Osteoblast (primary cell): Measurements from ENCODE around the gene CDC20. TPM values are rescaled to one million over a fixed set of nuclear protein-coding genes. Genes with fewer than 3 reads are reported as not detected.
A peak's percentile ranks its signal among the peaks of the same experiment; 100 is the strongest.

ENCODE experiments used
- DNase-seq: peaks from one replicate; pipeline ENCODE4 v3.0.0; 2011; ENCODE audit warnings: low spot score, mixed read lengths; ENCODE audit not compliant: insufficient read length; ENCODE audit errors: missing footprints
- H2AFZ ChIP-seq: 2 replicates; pipeline ENCODE4 v1.6.0; 2011; ENCODE audit warnings: mild to moderate bottlenecking, low read length
- H3K27ac ChIP-seq: 2 replicates; pipeline ENCODE4 v1.5.1; 2011; ENCODE audit warnings: mild to moderate bottlenecking, low read depth, low read length, moderate library complexity
- H3K27me3 ChIP-seq: 2 replicates; pipeline ENCODE4 v1.6.0; 2012; ENCODE audit warnings: mild to moderate bottlenecking, control low read depth, inconsistent platforms, low read length, moderate library complexity; ENCODE audit not compliant: insufficient read depth
- H3K36me3 ChIP-seq: 2 replicates; pipeline ENCODE4 v1.5.1; 2011; ENCODE audit warnings: mild to moderate bottlenecking, low read length, control low read depth, moderate library complexity; ENCODE audit not compliant: insufficient read depth
- H3K4me1 ChIP-seq: 2 replicates; pipeline ENCODE4 v1.5.1; 2011; ENCODE audit warnings: mild to moderate bottlenecking, low read length, control low read depth, moderate library complexity; ENCODE audit not compliant: insufficient read depth
- H3K4me2 ChIP-seq: 2 replicates; pipeline ENCODE4 v1.6.0; 2011; ENCODE audit warnings: mild to moderate bottlenecking, low read length; ENCODE audit not compliant: insufficient read depth
- H3K4me3 ChIP-seq: fragments of 200-600 bp; sonication (generic); 3 replicates; pipeline ENCODE4 v1.5.1; 2012; ENCODE audit warnings: mild to moderate bottlenecking, low read length, inconsistent platforms; ENCODE audit not compliant: insufficient read depth
- H3K79me2 ChIP-seq: 2 replicates; pipeline ENCODE4 v1.6.0; 2012; ENCODE audit warnings: mild to moderate bottlenecking, low read length, control low read depth, inconsistent platforms; ENCODE audit not compliant: insufficient read depth
- H3K9me3 ChIP-seq: 2 replicates; pipeline ENCODE4 v1.5.1; 2011; ENCODE audit warnings: low read depth, low read length, control low read depth
- H4K20me1 ChIP-seq: 2 replicates; pipeline ENCODE4 v1.6.0; 2012; ENCODE audit warnings: mild to moderate bottlenecking, low read length, control low read depth; ENCODE audit not compliant: insufficient read depth
- CTCF ChIP-seq: IDR thresholded peaks from 2 replicates; pipeline ENCODE4 v1.5.1; 2011; ENCODE audit warnings: mild to moderate bottlenecking, low read depth, low read length, moderate library complexity; ENCODE audit errors: extremely low read depth
- total RNA-seq: library from RNA; depleted of rRNA; stranded (reverse); fragments of >200 nt; gene quantifications from 2 replicates; pipeline ENCODE4 v1.2.3, GENCODE V29; 2012

CDC20 gene
- total RNA-seq, 1 donor: 4.7 TPM

- H3K27ac ChIP-seq: no peak overlapping the region
- H3K27me3 ChIP-seq: no peaks in the 10 kb centered on the region
- H3K4me1 ChIP-seq: peaks cover 37% of the 10 kb centered on the region
- peaks cover 5% of the 10 kb centered on the region for H4K20me1 ChIP-seq
- peaks cover 4% of the 10 kb centered on the region for H3K36me3 ChIP-seq
- peaks cover 40% of the 10 kb centered on the region for H3K79me2 ChIP-seq
- no peak overlapping the region for H3K4me2 ChIP-seq
- no peaks in the 10 kb centered on the region for H3K9me3 ChIP-seq
- no peak for DNase-seq
- no peak overlapping the region for H3K4me3 ChIP-seq
- no peak for TF ChIP-seq CTCF
- H2AFZ ChIP-seq: no peak overlapping the region
Measured at GRCh38 chr1:43370564-43370963, 11.8 kb downstream of the CDC20 start.

- no peak for DNase-seq
- no peak overlapping the region for H3K4me2 ChIP-seq
Measured at GRCh38 chr1:43372172-43372571, 13.4 kb downstream of the CDC20 start.

GRCh38 chr1:43373066-43373940, 14.5 kb downstream of the CDC20 start:
- no peak for TF ChIP-seq CTCF
- H3K9me3 ChIP-seq: no peaks in the 10 kb centered on the region
- H3K79me2 ChIP-seq: peaks cover 16% of the 10 kb centered on the region
- peak overlapping the region; percentile 60 for H2AFZ ChIP-seq
- peaks cover 4% of the 10 kb centered on the region for H3K36me3 ChIP-seq
- peak overlapping the region; percentile 52 for H3K4me2 ChIP-seq
- H3K27ac ChIP-seq: peak overlapping the region; percentile 86
- no peaks in the 10 kb centered on the region for H3K27me3 ChIP-seq
- H3K4me3 ChIP-seq: no peak overlapping the region
- DNase-seq: peak; percentile 95
- H4K20me1 ChIP-seq: no peaks in the 10 kb centered on the region
- peaks cover 29% of the 10 kb centered on the region for H3K4me1 ChIP-seq

More at GRCh38 chr1:43372172-43372571, 13.4 kb downstream of the CDC20 start:
- Histone ChIP-seq H3K27ac (peak overlapping the region; percentile 86), H4K20me1 (no peaks in the 10 kb centered on the region), H3K79me2 (peaks cover 24% of the 10 kb centered on the region), H3K4me3 (no peak overlapping the region), H2AFZ (no peak overlapping the region), H3K9me3 (no peaks in the 10 kb centered on the region), H3K27me3 (no peaks in the 10 kb centered on the region), H3K4me1 (peaks cover 31% of the 10 kb centered on the region), H3K36me3 (peaks cover 4% of the 10 kb centered on the region)
- TF ChIP-seq CTCF: no peak

- H3K36me3 ChIP-seq: peaks cover 18% of the 10 kb centered on the region
Measured at GRCh38 chr1:43376723-43377235, 18.0 kb downstream of the CDC20 start.

More at GRCh38 chr1:43376723-43377235, 18.0 kb downstream of the CDC20 start:
- Histone ChIP-seq H3K79me2 (no peaks in the 10 kb centered on the region), H3K9me3 (no peaks in the 10 kb centered on the region), H2AFZ (no peak overlapping the region), H3K27me3 (no peaks in the 10 kb centered on the region), H3K27ac (no peak overlapping the region), H3K4me3 (no peak overlapping the region), H3K4me2 (no peak overlapping the region), H3K4me1 (peaks cover 21% of the 10 kb centered on the region), H4K20me1 (no peaks in the 10 kb centered on the region)
- no peak for TF ChIP-seq CTCF
- no peak for DNase-seq
